ENCODE data around the gene CSHL1.

- no peak for TF ChIP-seq BHLHE40 (IDR thresholded peaks at IDR 0.05; ENCODE audit: low read length)
- no peak for TF ChIP-seq RAD21 (CRISPR knock-in tag; conservative IDR thresholded peaks at IDR 0.05 in 1 of 2, IDR thresholded peaks at IDR 0.05 in 1 of 2)
- TF ChIP-seq MXI1 (IDR thresholded peaks at IDR 0.05; ENCODE audit: low read depth, low read length) = no peak
- TF ChIP-seq SIN3A (IDR thresholded peaks at IDR 0.05; ENCODE audit: borderline replicate concordance in 2 of 2, control insufficient read depth in 1 of 2, low read depth in 2 of 2, low read length in 2 of 2) = no peak
- TF ChIP-seq MEF2D (tag; conservative IDR thresholded peaks at IDR 0.05; ENCODE audit: low read depth) = no peak
- TF ChIP-seq ZNF592 (IDR thresholded peaks at IDR 0.05) = no peak
- no peak for TF ChIP-seq RNF2 (IDR thresholded peaks at IDR 0.05)
- no peak for TF ChIP-seq IFI16 (CRISPR knock-in tag; IDR thresholded peaks at IDR 0.05)
- no peak for TF ChIP-seq HCFC1 (IDR thresholded peaks at IDR 0.05; ENCODE audit: low read depth, low read length)
- no peak for TF ChIP-seq MCM7 (IDR thresholded peaks at IDR 0.05)
Measured at GRCh38 chr17:63939884-63940283, 28.8 kb upstream of the CSHL1 start.

Data from K562 (cell line).